HepG2 (cell line): ENCODE data around the gene PRICKLE3. TPM values are rescaled to one million over a fixed set of nuclear protein-coding genes. Genes with fewer than 3 reads are reported as not detected.
A peak's percentile ranks its signal among the peaks of the same experiment; 100 is the strongest.

ENCODE experiments used
- CHD4 ChIP-seq: fragments of 200-600 bp; sonication (generic); IDR thresholded peaks from 2 replicates; pipeline ENCODE4 v1.7.0; 2017; ENCODE audit warnings: mild to moderate bottlenecking, low read length, borderline replicate concordance
- E2F2 ChIP-seq: sonication (generic); formaldehyde crosslinking; IDR thresholded peaks from 2 replicates; pipeline ENCODE4 v1.4.0; 2020; ENCODE audit warnings: missing genetic modification reagents, borderline replicate concordance
- GLI4 ChIP-seq: sonication (generic); formaldehyde crosslinking; IDR thresholded peaks from 2 replicates; pipeline ENCODE4 v1.5.1; 2020; ENCODE audit warnings: missing genetic modification reagents, mild to moderate bottlenecking, moderate library complexity, borderline replicate concordance
- KMT2A ChIP-seq: sonication (generic); formaldehyde crosslinking; IDR thresholded peaks from 2 replicates; pipeline ENCODE4 v1.4.0; 2020; ENCODE audit warnings: missing genetic modification reagents
- LCORL ChIP-seq, 2 experiments: fragments of 450-650 bp in 1 of 2; sonication (generic) in 1 of 2; formaldehyde crosslinking in 1 of 2; IDR thresholded peaks; 2 replicates each; pipeline versions ENCODE4 v1.5.0 to v1.6.1; 2017 to 2020; ENCODE audit warnings: antibody characterized with exemption in 1 of 2, missing genetic modification reagents in 1 of 2
- PLRG1 ChIP-seq: fragments of 450-650 bp; conservative IDR thresholded peaks from 2 replicates; pipeline ENCODE4 v1.6.1; 2016
- SALL2 ChIP-seq: sonication (generic); formaldehyde crosslinking; IDR thresholded peaks from 2 replicates; pipeline ENCODE4 v1.8.1; 2023; ENCODE audit warnings: mild to moderate bottlenecking, missing genetic modification reagents, inconsistent platforms
- SIN3A ChIP-seq: IDR thresholded peaks from 2 replicates; pipeline ENCODE4 v1.6.1; 2011; ENCODE audit warnings: low read depth, mild to moderate bottlenecking, control low read depth, low read length, borderline replicate concordance
- ZNF512B ChIP-seq: sonication (generic); formaldehyde crosslinking; IDR thresholded peaks from 2 replicates; pipeline ENCODE4 v1.5.1; 2020; ENCODE audit warnings: missing genetic modification reagents, mild to moderate bottlenecking, borderline replicate concordance
- ZNF773 ChIP-seq: sonication (generic); formaldehyde crosslinking; IDR thresholded peaks from 2 replicates; pipeline ENCODE4 v1.4.0; 2020; ENCODE audit warnings: missing genetic modification reagents, borderline replicate concordance
- ZSCAN30 ChIP-seq: sonication (generic); formaldehyde crosslinking; IDR thresholded peaks from 2 replicates; pipeline ENCODE4 v1.5.0; 2020; ENCODE audit warnings: mild to moderate bottlenecking, missing genetic modification reagents
- polyA plus RNA-seq, 8 experiments: library from polyadenylated mRNA; depleted of rRNA in 3 of 8; stranded (reverse) in 7 of 8; unstranded in 1 of 8; fragments of >200 nt; fragmentation: Illumina TruSeq in 4 of 8; extraction: Trizol in 4 of 8; gene quantifications; 2 replicates each; pipeline versions ENCODE4 v1.2.1 to v1.2.3, GENCODE V29; 2011 to 2016; ENCODE audit warnings: low read depth in 4 of 8, missing spikeins in 1 of 8, mixed read lengths in 1 of 8; ENCODE audit not compliant: insufficient read depth in 1 of 8
- total RNA-seq, 5 experiments: library from RNA; depleted of rRNA; stranded (reverse); fragments of >200 nt; fragmentation: Illumina TruSeq; extraction: Trizol; gene quantifications; 2 replicates each; pipeline ENCODE4 v1.2.3, GENCODE V29; 2016; ENCODE audit warnings: low read depth in 1 of 5
- TF ChIP-seq, protein P1 (sequence below), 2 experiments: fragments of 450-650 bp in 1 of 2; sonication (generic) in 1 of 2; formaldehyde crosslinking in 1 of 2; IDR thresholded peaks; 2 replicates each; pipeline versions ENCODE4 v1.6.1 to v1.8.0; 2016 to 2022; ENCODE audit warnings: antibody characterized with exemption in 1 of 2, mild to moderate bottlenecking in 1 of 2, missing genetic modification reagents in 1 of 2
- TF ChIP-seq, protein P2 (sequence below): IDR thresholded peaks from 2 replicates; pipeline ENCODE4 v1.6.1; 2016; ENCODE audit warnings: missing biosample characterization, missing genetic modification reagents, low read depth

PRICKLE3 gene
- total and polyA plus RNA-seq, 2 of the 13 experiments (the other 11 are each of a cell fraction or from before 2014, with no cell fraction given) = 2.6 TPM

- TF ChIP-seq, protein P1, sequence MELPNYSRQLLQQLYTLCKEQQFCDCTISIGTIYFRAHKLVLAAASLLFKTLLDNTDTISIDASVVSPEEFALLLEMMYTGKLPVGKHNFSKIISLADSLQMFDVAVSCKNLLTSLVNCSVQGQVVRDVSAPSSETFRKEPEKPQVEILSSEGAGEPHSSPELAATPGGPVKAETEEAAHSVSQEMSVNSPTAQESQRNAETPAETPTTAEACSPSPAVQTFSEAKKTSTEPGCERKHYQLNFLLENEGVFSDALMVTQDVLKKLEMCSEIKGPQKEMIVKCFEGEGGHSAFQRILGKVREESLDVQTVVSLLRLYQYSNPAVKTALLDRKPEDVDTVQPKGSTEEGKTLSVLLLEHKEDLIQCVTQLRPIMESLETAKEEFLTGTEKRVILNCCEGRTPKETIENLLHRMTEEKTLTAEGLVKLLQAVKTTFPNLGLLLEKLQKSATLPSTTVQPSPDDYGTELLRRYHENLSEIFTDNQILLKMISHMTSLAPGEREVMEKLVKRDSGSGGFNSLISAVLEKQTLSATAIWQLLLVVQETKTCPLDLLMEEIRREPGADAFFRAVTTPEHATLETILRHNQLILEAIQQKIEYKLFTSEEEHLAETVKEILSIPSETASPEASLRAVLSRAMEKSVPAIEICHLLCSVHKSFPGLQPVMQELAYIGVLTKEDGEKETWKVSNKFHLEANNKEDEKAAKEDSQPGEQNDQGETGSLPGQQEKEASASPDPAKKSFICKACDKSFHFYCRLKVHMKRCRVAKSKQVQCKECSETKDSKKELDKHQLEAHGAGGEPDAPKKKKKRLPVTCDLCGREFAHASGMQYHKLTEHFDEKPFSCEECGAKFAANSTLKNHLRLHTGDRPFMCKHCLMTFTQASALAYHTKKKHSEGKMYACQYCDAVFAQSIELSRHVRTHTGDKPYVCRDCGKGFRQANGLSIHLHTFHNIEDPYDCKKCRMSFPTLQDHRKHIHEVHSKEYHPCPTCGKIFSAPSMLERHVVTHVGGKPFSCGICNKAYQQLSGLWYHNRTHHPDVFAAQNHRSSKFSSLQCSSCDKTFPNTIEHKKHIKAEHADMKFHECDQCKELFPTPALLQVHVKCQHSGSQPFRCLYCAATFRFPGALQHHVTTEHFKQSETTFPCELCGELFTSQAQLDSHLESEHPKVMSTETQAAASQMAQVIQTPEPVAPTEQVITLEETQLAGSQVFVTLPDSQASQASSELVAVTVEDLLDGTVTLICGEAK (IDR thresholded peaks at IDR 0.05) = no peak
- TF ChIP-seq, protein P1 (CRISPR knock-in tag; IDR thresholded peaks at IDR 0.05) = no peak
- TF ChIP-seq E2F2 (CRISPR knock-in tag) = no peak
- TF ChIP-seq GLI4 (CRISPR knock-in tag) = no peak
- no peak for TF ChIP-seq LCORL (IDR thresholded peaks at IDR 0.05)
- peak; percentile 38; the same call in 1 of the 2 replicates for TF ChIP-seq LCORL (CRISPR knock-in tag; IDR thresholded peaks at IDR 0.05)
- TF ChIP-seq SALL2 (CRISPR knock-in tag) = no peak
- peak; percentile 22; the same call in 1 of the 2 replicates for TF ChIP-seq SIN3A
- no peak for TF ChIP-seq ZNF512B (CRISPR knock-in tag)
- TF ChIP-seq CHD4 = no peak
- TF ChIP-seq, protein P2, sequence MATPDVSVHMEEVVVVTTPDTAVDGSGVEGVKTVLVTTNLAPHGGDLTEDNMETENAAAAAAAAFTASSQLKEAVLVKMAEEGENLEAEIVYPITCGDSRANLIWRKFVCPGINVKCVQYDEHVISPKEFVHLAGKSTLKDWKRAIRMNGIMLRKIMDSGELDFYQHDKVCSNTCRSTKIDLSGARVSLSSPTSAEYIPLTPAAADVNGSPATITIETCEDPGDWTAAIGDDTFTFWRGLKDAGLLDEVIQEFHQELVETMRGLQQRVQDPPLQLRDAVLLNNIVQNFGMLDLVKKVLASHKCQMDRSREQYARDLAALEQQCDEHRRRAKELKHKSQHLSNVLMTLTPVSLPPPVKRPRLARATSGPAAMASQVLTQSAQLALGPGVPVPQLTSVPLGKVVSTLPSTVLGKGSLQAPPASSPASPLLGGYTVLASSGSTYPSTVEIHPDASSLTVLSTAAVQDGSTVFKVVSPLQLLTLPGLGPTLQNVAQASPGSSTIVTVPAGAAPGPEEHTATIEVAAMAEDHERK (CRISPR knock-in tag) = peak; percentile 50; the same call in 1 of the 2 replicates
- no peak for TF ChIP-seq ZSCAN30
- no peak for TF ChIP-seq PLRG1
- no peak for TF ChIP-seq KMT2A (CRISPR knock-in tag)
- TF ChIP-seq ZNF773 (CRISPR knock-in tag) = no peak
Observed at GRCh38 chrX:49190821-49191573, 4.8 kb upstream of the PRICKLE3 start (continued).
